ENCODE results near the gene MYL5.

GRCh38 chr4:651884-652642, 22.3 kb upstream of the MYL5 start:
- TF ChIP-seq CTCF (IDR thresholded peaks at IDR 0.05) (no peak), POLR2A (IDR thresholded peaks at IDR 0.05) (no peak), POLR2AphosphoS5 (IDR thresholded peaks at IDR 0.05) (no peak)
